Left forelimb (tissue), 1 donor: Measurements from ENCODE around the gene SLC38A11.
"Not testable (repeated sequence)": the region's sequence is repeated elsewhere in the genome, so short reads cannot be mapped to it uniquely, and the experiment has no call there.

Experiments used
- DNase-seq: peaks from one replicate; pipeline ENCODE4 v3.0.0-alpha.2; 2018; ENCODE audit warnings: low spot score

SLC38A11 gene

GRCh38 chr2:164954954-164955701 is at the start of gene SLC38A11:
SLC38A11 (minus strand) TSS chr2:164955525; CDS start chr2:164955247, 278 bp downstream.
- no peak for DNase-seq

- DNase-seq, result no peak
Measured at GRCh38 chr2:165003443-165004130, 48.3 kb upstream of the SLC38A11 start.

GRCh38 chr2:165002638-165003037 is 47.3 kb upstream of the SLC38A11 start:
- DNase-seq, result no peak

- DNase-seq, result not testable (repeated sequence)
Measured at GRCh38 chr2:164994664-164995299, 39.5 kb upstream of the SLC38A11 start.

GRCh38 chr2:164993287-164994016 is 38.1 kb upstream of the SLC38A11 start:
- DNase-seq, result no peak

- no peak for DNase-seq
Measured at GRCh38 chr2:164992818-164993217, 37.5 kb upstream of the SLC38A11 start.

- not testable (repeated sequence) for DNase-seq
Measured at GRCh38 chr2:164992093-164992454, 36.7 kb upstream of the SLC38A11 start.

GRCh38 chr2:164991361-164992092 is 36.2 kb upstream of the SLC38A11 start:
- DNase-seq, result not testable (repeated sequence)

- not testable (repeated sequence) for DNase-seq
Measured at GRCh38 chr2:164990953-164991352, 35.6 kb upstream of the SLC38A11 start.

GRCh38 chr2:164988805-164989204 is 33.5 kb upstream of the SLC38A11 start:
- DNase-seq, result not testable (repeated sequence)

- DNase-seq, result not testable (repeated sequence)
Measured at GRCh38 chr2:164986027-164986426, 30.7 kb upstream of the SLC38A11 start.

- no peak for DNase-seq
Measured at GRCh38 chr2:164984428-164984827, 29.1 kb upstream of the SLC38A11 start.

GRCh38 chr2:164981217-164981990 is 26.1 kb upstream of the SLC38A11 start:
- no peak for DNase-seq

GRCh38 chr2:164980688-164981087 is 25.4 kb upstream of the SLC38A11 start:
- not testable (repeated sequence) for DNase-seq

GRCh38 chr2:164979113-164979512 is 23.8 kb upstream of the SLC38A11 start:
- DNase-seq, result no peak

- DNase-seq, result not testable (repeated sequence)
Measured at GRCh38 chr2:164976875-164977470, 21.6 kb upstream of the SLC38A11 start.

GRCh38 chr2:164976301-164976700 is 21.0 kb upstream of the SLC38A11 start:
- DNase-seq, result no peak

GRCh38 chr2:164975891-164976290 is 20.6 kb upstream of the SLC38A11 start:
- no peak for DNase-seq

- DNase-seq, result no peak
Measured at GRCh38 chr2:164974221-164974620, 18.9 kb upstream of the SLC38A11 start.

GRCh38 chr2:164972216-164972615 is 16.9 kb upstream of the SLC38A11 start:
- DNase-seq, result no peak
